Right lobe of liver (tissue), 6 donors: ENCODE data around the gene PRKCD. TPM values are rescaled to one million over a fixed set of nuclear protein-coding genes. Genes with fewer than 3 reads are reported as not detected.

Experiments
- ATAC-seq, 4 donors: fragments of 200-7000 bp; cut with Tn5 transposase; one replicate each; pipeline ENCODE4 v1.9.1; 2020; ENCODE audit warnings: mild to moderate bottlenecking in 4 of 4, moderate library complexity in 4 of 4
- DNase-seq, 3 donors: peaks; one replicate each; pipeline ENCODE4 v3.0.0-alpha.2; 2020
- H3K27ac ChIP-seq, 3 donors: fragments of 200-600 bp; one replicate each; pipeline ENCODE4 v1.8.0; 2022
- H3K27me3 ChIP-seq, 2 donors: fragments of 200-600 bp; one replicate each; pipeline ENCODE4 v1.8.0; 2022
- H3K36me3 ChIP-seq, 4 donors: fragments of 200-600 bp; sonication (generic) in 1 of 4; one replicate each; pipeline versions ENCODE4 v1.5.1 to v1.8.0; 2017 to 2022; ENCODE audit warnings: control low read depth in 1 of 4
- H3K4me1 ChIP-seq, 4 donors: fragments of 200-600 bp; sonication (generic) in 1 of 4; one replicate each; pipeline versions ENCODE4 v1.5.1 to v1.8.0; 2017 to 2022; ENCODE audit warnings: control low read depth in 1 of 4
- H3K4me3 ChIP-seq, 3 donors: fragments of 200-600 bp; one replicate each; pipeline ENCODE4 v1.8.0; 2022
- H3K9me3 ChIP-seq, 4 donors: fragments of 200-600 bp; sonication (generic) in 1 of 4; one replicate each; pipeline versions ENCODE4 v1.5.1 to v1.8.0; 2017 to 2022; ENCODE audit warnings: control low read depth in 1 of 4
- CTCF ChIP-seq, 4 donors: fragments of 200-600 bp in 3 of 4; fragments of 450-650 bp in 1 of 4; IDR thresholded peaks; one replicate each; pipeline versions ENCODE4 v1.5.1 to v1.8.0; 2016 to 2022; ENCODE audit warnings: antibody characterized with exemption in 4 of 4, mild to moderate bottlenecking in 2 of 4
- POLR2A ChIP-seq: fragments of 450-650 bp; IDR thresholded peaks from one replicate; pipeline ENCODE4 v1.6.1; 2017; ENCODE audit warnings: antibody characterized with exemption, mild to moderate bottlenecking
- WGBS: methylation state at CpG from one replicate; pipeline ENCODE4 v1.1.6; 2018; ENCODE audit warnings: low coverage, low lambda C conversion rate; ENCODE audit not compliant: insufficient coverage; ENCODE audit errors: missing lambda C conversion rate; 5-methylcytosine and 5-hydroxymethylcytosine counted together
- intact Hi-C, 2 donors: fragments of 100-400 bp; cut with DNase I; formaldehyde crosslinking; loops; one replicate each; pipeline versions ENCODE4 v1.11.2 to v1.14.1; 2022
- total RNA-seq, 6 experiments: library from RNA; depleted of rRNA in 2 of 6; stranded (reverse); fragments of >200 nt in 2 of 6; fragmentation: NEBNext Ultra II Directional in 3 of 6; extraction: Animal tissue kit (Norgen Biotek cat#: 25700) in 3 of 6; gene quantifications; one replicate each; pipeline versions ENCODE4 v1.1.0 to v1.2.4, GENCODE V29; 2016 to 2023
- donor health status: DM: no; HTN: yes; CAD: no.
- donor health status: DM: no; HTN: no; CAD: no.
- donor health status: DM: no; HTN: no; CAD: no.
- donor health status: DM: no; HTN: yes; CAD: no.
- donor health status: DM: no; HTN: yes; CAD: no.

Gene PRKCD
- total RNA-seq, 6 experiments from 2014 or later, result 3.5 to 8.3 (median 5.1) TPM

- Histone ChIP-seq H3K4me1 (no peaks in the 10 kb centered on the region), H3K9me3 (no peaks in the 10 kb centered on the region), H3K36me3 (no peaks in the 10 kb centered on the region), H3K4me3 (no peak overlapping the region), H3K27ac (peak overlapping the region in 1 of 3 donors; percentile 29), H3K27me3 (no peaks in the 10 kb centered on the region)
- ATAC-seq, result peak; percentile 51 to 69 (median 59)
- 71% methylated on average over 1 of the region's 9 CpGs for WGBS
- no peak for TF ChIP-seq POLR2A
- TF ChIP-seq CTCF (IDR thresholded peaks at IDR 0.05), result no peak
- intact Hi-C loops, result no loop called here
- peak in 2 of 3 donors; percentile 49 to 80 for DNase-seq
Measured at GRCh38 chr3:53166781-53167291, 5.8 kb downstream of the PRKCD start.

GRCh38 chr3:53167418-53168174, 6.6 kb downstream of the PRKCD start:
- TF ChIP-seq POLR2A, result no peak
- TF ChIP-seq CTCF (IDR thresholded peaks at IDR 0.05), result no peak
- Histone ChIP-seq H3K36me3 (no peaks in the 10 kb centered on the region), H3K4me3 (no peak overlapping the region), H3K9me3 (no peaks in the 10 kb centered on the region), H3K4me1 (no peaks in the 10 kb centered on the region), H3K27me3 (no peaks in the 10 kb centered on the region), H3K27ac (no peak overlapping the region)
- DNase-seq (no peak), ATAC-seq (no peak)
- WGBS, result 70% methylated on average over 6 of the region's 7 CpGs
- intact Hi-C loops, result no loop called here

- DNase-seq (no peak), ATAC-seq (peak; percentile 8 to 37 (median 18))
- no peak overlapping the region for H3K4me3 ChIP-seq
- no peaks in the 10 kb centered on the region for H3K36me3 ChIP-seq
- H3K9me3 ChIP-seq, result no peaks in the 10 kb centered on the region
- TF ChIP-seq POLR2A (no peak), CTCF (IDR thresholded peaks at IDR 0.05) (no peak)
- no peaks in the 10 kb centered on the region for H3K27me3 ChIP-seq
- H3K4me1 ChIP-seq, result no peaks in the 10 kb centered on the region
- intact Hi-C loops, result no loop called here
- H3K27ac ChIP-seq, result no peak overlapping the region
- WGBS, result 88% methylated on average over 15 of the region's 15 CpGs
Measured at GRCh38 chr3:53168175-53168923, 7.3 kb downstream of the PRKCD start.

DNA sequence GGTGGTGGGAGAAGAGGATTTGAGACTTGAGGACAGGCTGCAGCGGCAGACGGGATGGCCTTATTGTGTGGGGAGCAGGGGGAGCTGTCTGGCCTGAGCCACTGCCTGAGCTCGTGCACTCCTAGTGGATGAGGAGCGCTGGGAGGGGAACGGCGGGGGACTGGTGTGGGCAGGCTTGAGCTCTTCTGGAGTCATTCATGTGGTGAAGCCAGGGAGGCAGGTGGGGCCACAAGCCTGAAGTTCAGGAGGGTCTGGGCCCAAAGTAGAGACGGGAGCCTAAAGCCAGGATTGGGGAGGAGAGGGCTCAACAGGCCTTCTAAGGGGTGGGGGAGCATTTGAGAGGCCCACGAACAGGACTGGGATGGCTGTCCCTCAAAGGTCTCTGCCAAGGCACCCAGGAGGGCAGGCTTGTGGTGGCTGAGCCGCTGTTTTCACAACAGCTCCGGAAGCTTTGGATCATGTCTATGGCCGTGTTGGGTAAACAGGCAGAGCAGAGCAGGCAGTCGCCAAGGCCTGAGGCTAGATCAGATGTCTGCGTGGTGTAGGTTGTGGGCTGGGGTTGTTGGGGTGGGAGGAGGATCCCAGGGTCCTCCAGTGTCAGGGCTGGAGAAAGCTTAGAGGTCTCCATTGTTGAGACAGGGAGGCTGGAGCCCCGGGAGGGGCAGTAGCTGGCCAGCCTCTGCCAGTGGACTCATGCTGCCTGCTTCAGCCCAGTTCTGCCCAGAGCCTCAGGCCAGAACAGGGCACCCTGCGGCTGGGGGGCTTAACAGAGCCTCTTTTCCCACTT, 8.2 kb downstream of the PRKCD start:
- ATAC-seq (peak in 2 of 4 donors; percentile 9 to 19), DNase-seq (no peak)
- no peaks in the 10 kb centered on the region for H3K27me3 ChIP-seq
- 85% methylated on average over 4 of the region's 15 CpGs for WGBS
- peak overlapping the region in 1 of 3 donors; percentile 29 for H3K27ac ChIP-seq
- H3K9me3 ChIP-seq, result no peaks in the 10 kb centered on the region
- intact Hi-C loops, result no loop called here
- peaks cover 0 to 4% (median 0%) of the 10 kb centered on the region in 4 donors for H3K36me3 ChIP-seq
- no peak overlapping the region for H3K4me3 ChIP-seq
- no peaks in the 10 kb centered on the region for H3K4me1 ChIP-seq
- TF ChIP-seq POLR2A (no peak), CTCF (IDR thresholded peaks at IDR 0.05) (no peak)
